Karpas-422 (cell line): Measurements from ENCODE around the gene GGA2. TPM values are rescaled to one million over a fixed set of nuclear protein-coding genes. Genes with fewer than 3 reads are reported as not detected.
A peak's percentile ranks its signal among the peaks of the same experiment; 100 is the strongest.
"Not testable (repeated sequence)": the region's sequence is repeated elsewhere in the genome, so short reads cannot be mapped to it uniquely, and the experiment has no call there.

Source experiments
- DNase-seq: peaks from one replicate; pipeline ENCODE4 v3.0.0-alpha.2; 2015
- H2AFZ ChIP-seq: fragments of 200-600 bp; sonication (generic); 2 replicates; pipeline ENCODE4 v1.6.1; 2014; ENCODE audit warnings: antibody characterized with exemption, low read length, mixed read lengths
- H3K27ac ChIP-seq: fragments of 200-600 bp; sonication (generic); 2 replicates; pipeline ENCODE4 v1.5.1; 2014; ENCODE audit warnings: mild to moderate bottlenecking, low read length, moderate library complexity
- H3K27me3 ChIP-seq: fragments of 200-600 bp; sonication (generic); 2 replicates; pipeline ENCODE4 v1.6.1; 2014; ENCODE audit warnings: low read length, mixed read lengths
- H3K36me3 ChIP-seq: fragments of 200-600 bp; sonication (generic); 2 replicates; pipeline ENCODE4 v1.6.1; 2014; ENCODE audit warnings: low read length, mixed read lengths; ENCODE audit not compliant: insufficient read depth
- H3K4me1 ChIP-seq: fragments of 200-600 bp; sonication (generic); 2 replicates; pipeline ENCODE4 v1.6.1; 2014; ENCODE audit warnings: mild to moderate bottlenecking, low read length, mixed read lengths
- H3K4me2 ChIP-seq: fragments of 200-600 bp; sonication (generic); 2 replicates; pipeline ENCODE4 v1.6.1; 2014; ENCODE audit warnings: low read length, low read depth, mild to moderate bottlenecking; ENCODE audit not compliant: poor library complexity, severe bottlenecking
- H3K4me3 ChIP-seq: fragments of 200-600 bp; sonication (generic); 2 replicates; pipeline ENCODE4 v1.5.1; 2014; ENCODE audit warnings: mild to moderate bottlenecking, antibody characterized with exemption, low read length, mixed read lengths
- H3K79me2 ChIP-seq: fragments of 200-600 bp; sonication (generic); 2 replicates; pipeline ENCODE4 v1.6.1; 2014; ENCODE audit warnings: mild to moderate bottlenecking, low read length, mixed read lengths
- H3K9ac ChIP-seq: fragments of 200-600 bp; sonication (generic); 2 replicates; pipeline ENCODE4 v1.6.0; 2014; ENCODE audit warnings: low read length
- H3K9me2 ChIP-seq: fragments of 200-600 bp; sonication (generic), shearing (Covaris generic); replicated peaks from 2 replicates; pipeline ENCODE4 v1.6.0; 2014; ENCODE audit warnings: mild to moderate bottlenecking, low read length, moderate library complexity; ENCODE audit not compliant: insufficient read depth
- H3K9me3 ChIP-seq: fragments of 300-700, 200-600 bp; sonication (generic); 2 replicates; pipeline ENCODE4 v1.6.1; 2014; ENCODE audit warnings: low read length, mixed read lengths
- H4K20me1 ChIP-seq: fragments of 200-600 bp; sonication (generic); 2 replicates; pipeline ENCODE4 v1.6.1; 2014; ENCODE audit warnings: mild to moderate bottlenecking, antibody characterized with exemption, low read length, low read depth; ENCODE audit not compliant: insufficient read depth
- total RNA-seq: library from RNA; depleted of rRNA; stranded (reverse); fragments of >200 nt; shearing (Covaris generic); gene quantifications from 2 replicates; pipeline ENCODE4 v1.2.3, GENCODE V29; 2014; ENCODE audit warnings: low replicate concordance

The GGA2 gene
- total RNA-seq, 1 experiment from 2014 or later: 109 TPM

GRCh38 chr16:23465179-23465578 lies 45.1 kb downstream of the GGA2 start:
- Histone ChIP-seq H3K9me3 (no peaks in the 10 kb centered on the region), H3K4me2 (no peak overlapping the region), H3K27me3 (no peaks in the 10 kb centered on the region), H3K36me3 (peaks cover 36% of the 10 kb centered on the region; the same call in 1 of the 2 replicates), H3K4me1 (peaks cover 3% of the 10 kb centered on the region; the same call in 1 of the 2 replicates), H3K9ac (no peak overlapping the region), H3K79me2 (no peaks in the 10 kb centered on the region), H4K20me1 (no peaks in the 10 kb centered on the region), H3K4me3 (no peak overlapping the region), H3K27ac (no peak overlapping the region), H2AFZ (no peak overlapping the region), H3K9me2 (no peaks in the 10 kb centered on the region)
- no peak for DNase-seq

- H3K4me3 ChIP-seq: no peak overlapping the region
These were observed 46.1 kb downstream of the GGA2 start for GRCh38 chr16:23464196-23464595.

GRCh38 chr16:23462994-23463393 lies 47.3 kb downstream of the GGA2 start:
- peaks cover 28% of the 10 kb centered on the region; the same call in 1 of the 2 replicates for H3K36me3 ChIP-seq
- H3K4me1 ChIP-seq, H3K9me3 ChIP-seq: not testable (repeated sequence)

More at GRCh38 chr16:23464196-23464595, 46.1 kb downstream of the GGA2 start:
- H3K79me2 ChIP-seq: no peaks in the 10 kb centered on the region
- no peak for DNase-seq
- no peaks in the 10 kb centered on the region for H3K27me3 ChIP-seq
- H3K4me1 ChIP-seq: peaks cover 3% of the 10 kb centered on the region; the same call in 1 of the 2 replicates
- H2AFZ ChIP-seq: no peak overlapping the region
- H3K4me2 ChIP-seq: no peak overlapping the region
- no peaks in the 10 kb centered on the region for H3K9me2 ChIP-seq
- peaks cover 28% of the 10 kb centered on the region; the same call in 1 of the 2 replicates for H3K36me3 ChIP-seq
- H3K9me3 ChIP-seq: no peaks in the 10 kb centered on the region
- H3K27ac ChIP-seq: no peak overlapping the region
- H3K9ac ChIP-seq: no peak overlapping the region
- H4K20me1 ChIP-seq: no peaks in the 10 kb centered on the region

GRCh38 chr16:23453338-23454052 lies 56.8 kb downstream of the GGA2 start:
- Histone ChIP-seq H3K27me3 (no peaks in the 10 kb centered on the region), H3K4me3 (peak overlapping the region; percentile 87), H2AFZ (no peak overlapping the region), H3K4me2 (peak overlapping the region; percentile 81), H3K27ac (no peak overlapping the region), H4K20me1 (no peaks in the 10 kb centered on the region), H3K9ac (peak overlapping the region; percentile 84), H3K4me1 (peaks cover 16% of the 10 kb centered on the region), H3K79me2 (peaks cover 32% of the 10 kb centered on the region), H3K36me3 (0 out of 2 replicates have a peak, but pooled peaks cover 2% of the 10 kb centered on the region), H3K9me2 (no peaks in the 10 kb centered on the region), H3K9me3 (no peaks in the 10 kb centered on the region)
- DNase-seq: peak; percentile 40

More at GRCh38 chr16:23462994-23463393, 47.3 kb downstream of the GGA2 start:
- not testable (repeated sequence) for H3K9me2 ChIP-seq, H3K9ac ChIP-seq, H4K20me1 ChIP-seq, DNase-seq, H3K79me2 ChIP-seq, H3K4me3 ChIP-seq, H3K27ac ChIP-seq, H3K27me3 ChIP-seq, H3K4me2 ChIP-seq, H2AFZ ChIP-seq

GRCh38 chr16:23452572-23453337 lies 57.5 kb downstream of the GGA2 start, which contains the start of gene COG7:
TSS of gene COG7 (minus strand) at chr16:23453189. CDS start at chr16:23452994, 195 bp downstream.
- H3K9me2 ChIP-seq: no peaks in the 10 kb centered on the region
- DNase-seq: peak; percentile 92
- H3K27ac ChIP-seq: peak within 1 kb of the TSS; percentile 43
- H3K9me3 ChIP-seq: no peaks in the 10 kb centered on the region
- H4K20me1 ChIP-seq: no peaks in the 10 kb centered on the region
- peaks cover 39% of the 10 kb centered on the region for H3K79me2 ChIP-seq
- peak within 1 kb of the TSS; percentile 84 for H3K9ac ChIP-seq
- peak within 1 kb of the TSS; percentile 86 for H2AFZ ChIP-seq
- H3K36me3 ChIP-seq: 0 out of 2 replicates have a peak, but pooled peaks cover 2% of the 10 kb centered on the region
- peaks cover 16% of the 10 kb centered on the region for H3K4me1 ChIP-seq
- H3K27me3 ChIP-seq: no peaks in the 10 kb centered on the region
- peak within 1 kb of the TSS; percentile 87 for H3K4me3 ChIP-seq
- peak within 1 kb of the TSS; percentile 81 for H3K4me2 ChIP-seq

- H3K9ac ChIP-seq: peak overlapping the region; percentile 84
- H3K27ac ChIP-seq: no peak overlapping the region
- no peak for DNase-seq
- no peaks in the 10 kb centered on the region for H4K20me1 ChIP-seq
- H3K27me3 ChIP-seq: no peaks in the 10 kb centered on the region
- no peaks in the 10 kb centered on the region for H3K9me2 ChIP-seq
- H3K4me3 ChIP-seq: peak overlapping the region; percentile 87
- H3K9me3 ChIP-seq: no peaks in the 10 kb centered on the region
- peak overlapping the region; percentile 81 for H3K4me2 ChIP-seq
- H3K4me1 ChIP-seq: peaks cover 16% of the 10 kb centered on the region
- 0 out of 2 replicates have a peak, but pooled peaks cover 2% of the 10 kb centered on the region for H3K36me3 ChIP-seq
- H2AFZ ChIP-seq: peak overlapping the region; percentile 86; the same call in 1 of the 2 replicates
- H3K79me2 ChIP-seq: peaks cover 39% of the 10 kb centered on the region
These were observed 58.1 kb downstream of the GGA2 start for GRCh38 chr16:23452221-23452571.

GRCh38 chr16:23448392-23448791 lies 61.9 kb downstream of the GGA2 start:
- peaks cover 14% of the 10 kb centered on the region for H3K4me1 ChIP-seq
- H3K36me3 ChIP-seq: peaks cover 10% of the 10 kb centered on the region; the same call in 1 of the 2 replicates
- no peaks in the 10 kb centered on the region for H3K9me3 ChIP-seq
- H3K79me2 ChIP-seq: peaks cover 39% of the 10 kb centered on the region
- no peak for DNase-seq
- H3K27me3 ChIP-seq: no peaks in the 10 kb centered on the region
- H4K20me1 ChIP-seq: no peaks in the 10 kb centered on the region
- H2AFZ ChIP-seq: no peak overlapping the region
- no peak overlapping the region for H3K4me2 ChIP-seq
- H3K9me2 ChIP-seq: no peaks in the 10 kb centered on the region
- no peak overlapping the region for H3K4me3 ChIP-seq
- no peak overlapping the region for H3K27ac ChIP-seq
- no peak overlapping the region for H3K9ac ChIP-seq

GRCh38 chr16:23437542-23437941 lies 72.8 kb downstream of the GGA2 start:
- H3K9ac ChIP-seq, DNase-seq, H3K4me1 ChIP-seq, H2AFZ ChIP-seq, H3K4me2 ChIP-seq, H3K9me2 ChIP-seq, H4K20me1 ChIP-seq, H3K4me3 ChIP-seq, H3K27ac ChIP-seq, H3K79me2 ChIP-seq, H3K27me3 ChIP-seq, H3K9me3 ChIP-seq: not testable (repeated sequence)
- H3K36me3 ChIP-seq: peaks cover 11% of the 10 kb centered on the region; the same call in 1 of the 2 replicates
